HG03439 (cell line): ENCODE measurements around the gene ZBTB46.
A peak's percentile ranks its signal among the peaks of the same experiment; 100 is the strongest.
"Not testable (repeated sequence)": the region's sequence is repeated elsewhere in the genome, so short reads cannot be mapped to it uniquely, and the experiment has no call there.

Source experiments
- ATAC-seq: cut with Tn5 transposase; IDR thresholded peaks from one replicate; pipeline ENCODE4 v1.9.1; 2021; ENCODE audit warnings: mild to moderate bottlenecking, moderate library complexity; ENCODE audit not compliant: unreplicated experiment

The ZBTB46 gene

GRCh38 chr20:63858393-63859165, 27.5 kb upstream of the ZBTB46 start:
- no peak for ATAC-seq

GRCh38 chr20:63857764-63858392, 26.8 kb upstream of the ZBTB46 start:
- ATAC-seq: no peak

DNA sequence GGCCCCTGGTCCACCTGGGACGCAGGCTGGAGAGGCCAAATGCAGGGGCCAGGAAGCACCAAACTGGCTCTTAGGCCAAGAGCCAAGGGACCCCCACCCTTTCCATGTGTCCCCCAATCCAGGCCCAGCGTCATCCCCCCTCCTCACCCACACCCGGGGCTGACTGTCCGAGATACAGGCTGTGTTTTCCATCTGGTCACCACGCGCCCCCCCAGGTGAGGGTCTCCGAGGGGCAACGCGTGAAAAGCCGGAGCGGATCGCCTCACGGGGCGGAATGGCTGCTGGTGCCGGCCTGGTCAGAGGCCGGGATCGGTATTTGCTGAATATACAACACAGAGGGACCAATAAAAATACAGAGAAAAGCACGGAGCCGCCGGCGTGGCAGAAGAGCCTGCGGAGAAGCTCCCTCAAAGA, 25.0 kb upstream of the ZBTB46 start:
- no peak for ATAC-seq

DNA sequence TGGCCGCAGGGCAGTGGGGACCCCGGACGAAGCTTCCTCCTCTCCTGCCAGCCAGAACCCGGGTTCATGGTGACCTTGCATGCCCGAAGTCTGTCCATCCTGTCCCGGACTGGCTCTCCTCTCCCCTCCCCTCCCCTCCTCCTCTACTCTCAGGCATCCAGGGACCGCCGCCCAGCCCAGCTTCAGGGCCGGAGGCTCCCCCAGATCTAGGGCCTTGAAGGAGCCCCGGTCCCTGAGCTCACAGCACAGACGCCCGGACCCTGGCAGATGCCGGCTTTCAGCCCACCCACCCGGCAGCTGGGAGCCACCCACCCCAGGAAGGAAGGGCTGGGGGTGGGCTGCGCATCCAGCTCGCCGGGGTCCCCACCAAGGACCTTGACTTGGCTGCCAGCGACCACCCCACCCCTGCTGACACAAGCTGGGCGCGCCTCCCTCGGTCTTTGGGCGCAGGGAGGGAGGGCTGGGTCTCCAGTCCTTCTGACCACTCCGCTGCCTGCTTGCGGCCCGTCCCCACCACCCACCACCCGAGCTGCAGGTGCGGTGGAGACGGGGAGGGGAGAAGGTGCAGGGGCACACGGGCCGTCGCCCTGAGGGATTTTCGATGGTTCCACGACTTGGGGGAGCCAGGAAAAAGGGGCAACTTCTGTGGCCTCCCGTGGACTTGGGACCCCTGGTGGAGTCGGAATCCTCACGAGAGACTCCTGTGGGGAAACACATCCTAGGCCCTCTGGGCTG, 24.5 kb upstream of the ZBTB46 start:
- ATAC-seq: no peak

DNA sequence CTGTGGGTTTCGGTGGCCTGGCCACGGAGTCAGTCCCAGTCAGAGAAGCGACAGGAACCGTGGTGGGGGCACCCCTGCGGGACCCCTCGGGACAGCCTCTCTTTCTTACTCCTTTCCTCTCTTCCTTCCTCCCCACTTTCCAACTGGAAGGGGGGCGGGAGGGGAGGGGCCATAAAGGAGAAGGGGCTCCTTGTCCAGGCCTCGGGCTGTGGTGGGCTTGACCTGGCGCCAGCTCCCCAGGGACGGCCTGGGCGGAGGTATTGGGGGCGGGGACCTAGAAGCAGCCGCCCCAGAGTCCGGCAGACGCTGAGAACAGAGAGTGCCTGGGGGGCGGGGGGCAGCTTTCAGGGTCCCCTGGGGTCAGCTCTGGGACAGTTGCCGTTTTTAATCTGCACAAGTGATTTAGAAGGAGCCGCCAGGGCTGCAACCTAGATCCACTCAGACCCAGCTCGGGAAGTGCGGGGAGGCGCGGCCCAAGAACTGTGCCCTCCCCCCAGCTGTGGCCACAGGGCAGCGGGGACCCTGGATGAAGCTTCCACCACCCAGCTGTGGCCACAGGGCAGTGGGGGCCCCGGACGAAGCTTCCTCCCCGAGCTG, 23.8 kb upstream of the ZBTB46 start:
- ATAC-seq: no peak

DNA sequence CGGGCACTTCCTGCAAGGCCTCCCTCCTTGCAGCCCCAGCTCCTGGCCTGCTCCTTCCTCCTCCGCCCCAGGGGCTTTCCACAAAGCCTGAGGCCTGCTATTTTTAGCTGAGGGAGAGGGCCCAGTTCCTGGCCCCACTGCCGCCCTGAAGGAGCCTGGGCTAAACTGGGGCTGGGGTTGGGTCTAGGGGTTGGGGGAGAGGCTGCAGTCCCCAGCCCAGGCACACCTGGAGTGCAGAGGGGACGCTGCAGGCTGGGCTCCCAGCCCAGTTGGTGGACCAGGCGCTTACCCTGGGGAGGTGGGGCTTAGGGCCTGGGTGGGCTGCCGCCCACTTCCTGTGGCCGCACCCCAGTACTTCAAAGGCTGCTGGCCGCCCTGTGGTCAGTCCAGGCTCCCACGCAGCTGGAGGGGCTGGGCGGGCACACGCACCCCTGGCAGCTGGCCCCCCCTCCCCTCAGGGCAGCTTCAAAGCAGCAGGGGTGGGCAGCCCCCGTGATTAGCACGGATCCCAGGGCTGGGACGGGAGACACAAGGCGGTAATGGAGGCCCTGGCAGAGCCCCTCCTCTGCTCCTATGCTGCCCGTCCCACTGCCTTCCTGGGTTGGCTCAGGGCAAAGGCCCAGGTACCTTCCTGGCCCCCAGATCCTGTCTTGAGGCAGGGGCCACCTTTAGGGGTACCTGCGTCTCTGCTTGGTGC, 23.2 kb upstream of the ZBTB46 start:
- no peak for ATAC-seq

GRCh38 chr20:63853733-63854068, 22.6 kb upstream of the ZBTB46 start:
- ATAC-seq: not testable (repeated sequence)

GRCh38 chr20:63851548-63851943, 20.5 kb upstream of the ZBTB46 start:
- not testable (repeated sequence) for ATAC-seq

GRCh38 chr20:63850689-63851547, 19.9 kb upstream of the ZBTB46 start:
- ATAC-seq: peak; percentile 81

- no peak for ATAC-seq
Observed at GRCh38 chr20:63848003-63848911, 17.2 kb upstream of the ZBTB46 start.

DNA sequence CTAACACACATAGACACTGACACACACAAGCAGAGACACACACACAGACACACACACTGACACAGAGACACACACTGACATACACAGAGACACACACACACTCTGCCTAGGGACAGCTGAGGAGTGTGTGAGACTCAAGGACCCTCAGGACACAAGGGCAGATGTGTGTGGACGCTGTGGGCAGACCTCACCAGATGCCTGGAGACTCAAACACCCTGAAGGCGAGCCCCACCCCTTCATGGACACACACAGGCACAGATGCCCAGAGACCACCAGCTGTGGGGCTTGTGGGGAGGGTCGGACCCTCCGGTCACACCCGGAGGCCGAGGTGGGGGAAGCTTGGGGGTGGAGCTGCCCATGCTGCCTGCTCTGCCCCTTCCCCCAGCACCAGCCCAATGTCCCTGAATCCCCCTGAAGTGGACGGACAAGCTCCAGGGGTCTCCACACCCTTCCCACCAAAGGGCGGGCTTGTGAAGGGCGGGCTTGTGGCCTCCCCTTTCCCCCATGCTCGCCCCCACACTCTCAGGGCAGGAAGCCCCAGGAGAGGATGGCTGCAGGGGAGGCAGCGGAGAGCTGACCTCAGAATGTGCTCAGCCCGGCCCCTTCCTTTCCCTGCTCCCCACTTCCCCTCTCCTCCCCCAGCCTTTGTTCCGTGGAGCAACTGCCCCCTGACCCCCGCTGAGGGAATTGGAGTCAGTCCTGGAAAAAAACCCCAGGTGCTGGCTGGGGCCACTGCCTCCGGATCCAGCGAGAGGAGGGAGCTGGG, 16.4 kb upstream of the ZBTB46 start:
- ATAC-seq: no peak

DNA sequence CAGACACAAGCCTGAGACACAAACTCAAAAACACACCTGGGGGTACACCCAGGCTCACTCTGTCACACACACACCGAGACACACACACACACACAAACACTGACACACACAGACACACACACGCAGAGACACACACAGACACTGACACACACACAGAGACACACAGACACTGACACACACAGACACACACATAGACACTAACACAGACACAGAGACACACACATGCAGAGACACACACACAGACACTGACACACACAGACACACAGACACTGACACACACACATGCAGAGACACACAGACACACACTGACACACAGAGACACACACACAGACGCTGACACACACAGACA, 15.8 kb upstream of the ZBTB46 start:
- ATAC-seq: no peak

DNA sequence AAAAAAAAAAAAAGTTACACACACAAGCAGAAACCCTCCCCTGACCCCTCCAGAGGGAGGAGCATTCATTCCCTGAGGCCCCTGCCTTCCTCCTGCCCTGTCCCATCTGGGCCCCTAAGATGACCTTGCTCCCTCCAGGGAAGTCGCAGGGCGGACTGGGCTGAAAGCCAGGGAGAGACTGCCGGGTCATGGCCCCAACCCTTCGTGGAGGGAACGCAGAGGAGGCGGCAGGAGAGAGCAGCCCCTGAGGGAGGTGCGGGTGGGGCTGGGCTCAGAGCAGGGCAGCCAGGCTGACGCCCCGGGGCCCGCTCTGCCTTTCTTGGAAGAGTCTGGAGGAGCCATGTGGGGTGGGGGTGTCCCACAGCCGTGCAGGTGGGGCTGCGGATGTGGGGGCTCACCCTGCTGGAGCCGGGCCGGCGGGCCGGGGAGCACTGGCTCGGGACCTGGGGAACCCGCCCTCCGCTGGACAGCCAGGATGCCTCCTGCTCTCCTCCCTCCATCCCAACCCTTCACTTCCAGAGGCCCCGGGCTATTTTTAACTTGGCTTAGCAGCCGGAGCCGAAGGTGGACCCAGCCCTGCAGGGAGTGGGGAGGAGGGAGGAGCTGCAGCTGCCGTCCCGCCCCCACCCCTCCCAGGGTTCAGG, 15.2 kb upstream of the ZBTB46 start:
- no peak for ATAC-seq

- no peak for ATAC-seq
Observed at GRCh38 chr20:63844511-63844991, 13.5 kb upstream of the ZBTB46 start.

DNA sequence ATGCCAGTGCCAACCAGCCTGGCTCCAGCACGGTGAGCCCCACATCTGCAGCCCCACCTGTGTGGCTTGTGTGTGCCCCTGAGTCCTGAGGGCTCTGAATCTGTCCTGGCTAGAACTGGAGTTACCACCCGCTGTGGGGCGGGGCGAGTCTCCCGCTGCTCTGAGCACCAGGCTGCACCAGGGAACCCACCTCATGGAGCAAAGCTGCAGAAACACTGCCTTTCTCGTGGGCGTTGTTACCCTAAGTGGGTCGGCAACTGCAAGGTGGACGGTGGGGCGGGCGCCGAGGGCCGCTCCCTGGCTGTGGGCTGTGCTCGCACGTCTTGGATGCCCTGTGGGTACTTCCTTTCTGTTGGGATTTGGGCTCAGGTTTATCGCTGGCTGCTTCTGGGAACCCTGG, 12.7 kb upstream of the ZBTB46 start:
- ATAC-seq: no peak

- ATAC-seq: no peak
Observed at GRCh38 chr20:63843222-63843621, 12.2 kb upstream of the ZBTB46 start.

- no peak for ATAC-seq
Observed at GRCh38 chr20:63842258-63842657, 11.2 kb upstream of the ZBTB46 start.

DNA sequence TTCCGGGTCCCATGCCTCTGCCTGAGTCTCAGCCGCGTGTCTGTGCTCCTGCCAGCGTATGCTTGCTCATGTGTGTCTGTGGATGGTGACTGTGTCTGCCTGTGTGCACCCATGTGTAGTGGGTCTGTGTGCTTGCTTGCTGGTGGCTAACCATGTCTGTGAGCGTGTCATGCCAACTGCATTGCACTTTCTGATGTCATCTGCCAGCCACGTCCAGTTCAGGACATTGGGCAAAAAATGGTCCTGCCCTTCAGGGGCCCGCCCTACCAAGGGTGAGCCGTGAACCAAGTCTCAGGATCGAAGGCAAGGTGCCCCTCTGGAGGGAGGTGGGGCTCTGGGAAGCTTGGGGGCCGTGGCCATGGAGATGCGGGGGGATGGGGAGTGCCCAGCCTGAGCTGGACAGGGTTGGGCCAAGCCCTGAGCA, 9.4 kb upstream of the ZBTB46 start:
- no peak for ATAC-seq
